Mesenchymal stem cell (in vitro differentiated cells and primary cell): ENCODE results near the gene BRD3. TPM values are rescaled to one million over a fixed set of nuclear protein-coding genes. Genes with fewer than 3 reads are reported as not detected.

Experiments used
- DNase-seq: peaks from one replicate; pipeline ENCODE4 v3.0.0-alpha.2; 2013
- H2AFZ ChIP-seq: one replicate; pipeline ENCODE4 v1.6.1; 2013; ENCODE audit warnings: low read depth, mild to moderate bottlenecking, control low read depth, inconsistent platforms, low read length, moderate library complexity
- H2AK5ac ChIP-seq: 2 replicates; pipeline ENCODE4 v1.6.1; 2013; ENCODE audit warnings: low read length, moderate library complexity, mild to moderate bottlenecking, inconsistent platforms; ENCODE audit not compliant: severe bottlenecking
- H2BK120ac ChIP-seq: one replicate; pipeline ENCODE4 v1.6.1; 2013; ENCODE audit warnings: low read depth, mild to moderate bottlenecking, inconsistent platforms, low read length, moderate library complexity
- H2BK12ac ChIP-seq, 2 experiments: one replicate each; pipeline ENCODE4 v1.6.1; 2013; ENCODE audit warnings: inconsistent platforms in 2 of 2, low read length in 2 of 2, mild to moderate bottlenecking in 2 of 2, moderate library complexity in 2 of 2, control low read depth in 1 of 2
- H2BK15ac ChIP-seq: one replicate; pipeline ENCODE4 v1.6.1; 2013; ENCODE audit warnings: mild to moderate bottlenecking, low read depth, inconsistent platforms; ENCODE audit not compliant: poor library complexity, severe bottlenecking
- H2BK5ac ChIP-seq: 2 replicates; pipeline ENCODE4 v1.6.1; 2013; ENCODE audit warnings: low read depth, mild to moderate bottlenecking, low read length, control low read depth, inconsistent platforms; ENCODE audit not compliant: poor library complexity, severe bottlenecking
- H3K14ac ChIP-seq, 2 experiments: one replicate each; pipeline ENCODE4 v1.6.1; 2013; ENCODE audit warnings: inconsistent platforms in 2 of 2, low read length in 2 of 2, control low read depth in 1 of 2, mild to moderate bottlenecking in 1 of 2, moderate library complexity in 1 of 2
- H3K18ac ChIP-seq, 2 experiments: one replicate each; pipeline ENCODE4 v1.6.1; 2013; ENCODE audit warnings: inconsistent platforms in 2 of 2, low read length in 2 of 2, control low read depth in 1 of 2, low read depth in 1 of 2, mild to moderate bottlenecking in 1 of 2
- H3K23ac ChIP-seq, 2 experiments: one replicate each; pipeline ENCODE4 v1.6.1; 2013; ENCODE audit warnings: inconsistent platforms in 2 of 2, low read length in 2 of 2, mild to moderate bottlenecking in 2 of 2, moderate library complexity in 2 of 2, control low read depth in 1 of 2
- H3K27ac ChIP-seq: 2 replicates; pipeline ENCODE4 v1.5.1; 2013; ENCODE audit warnings: mild to moderate bottlenecking, moderate library complexity, low read length, control low read depth, inconsistent platforms; ENCODE audit not compliant: poor library complexity, severe bottlenecking
- H3K27me3 ChIP-seq, 2 experiments: 2 replicates each; pipeline versions ENCODE4 v1.6.1 to v1.7.0; 2013; ENCODE audit warnings: low read length in 2 of 2, mild to moderate bottlenecking in 2 of 2, moderate library complexity in 2 of 2, control low read depth in 1 of 2, inconsistent platforms in 1 of 2; ENCODE audit not compliant: control insufficient read depth in 1 of 2, insufficient read depth in 1 of 2
- H3K36me3 ChIP-seq, 2 experiments: 2 replicates each; pipeline versions ENCODE4 v1.6.1 to v1.7.0; 2013; ENCODE audit warnings: low read length in 2 of 2, control low read depth in 1 of 2, inconsistent platforms in 1 of 2, low read depth in 1 of 2, mild to moderate bottlenecking in 1 of 2; ENCODE audit not compliant: insufficient read depth in 2 of 2, control insufficient read depth in 1 of 2
- H3K4ac ChIP-seq, 2 experiments: one replicate each; pipeline ENCODE4 v1.6.1; 2013; ENCODE audit warnings: inconsistent platforms in 2 of 2, low read length in 2 of 2, mild to moderate bottlenecking in 2 of 2, moderate library complexity in 2 of 2, control low read depth in 1 of 2, low read depth in 1 of 2
- H3K4me1 ChIP-seq: 2 replicates; pipeline ENCODE4 v1.6.1; 2013; ENCODE audit warnings: low read depth, low read length, control low read depth; ENCODE audit not compliant: control insufficient read depth, insufficient read depth
- H3K4me2 ChIP-seq: 2 replicates; pipeline ENCODE4 v1.6.1; 2013; ENCODE audit warnings: low read length, mild to moderate bottlenecking, inconsistent platforms; ENCODE audit not compliant: poor library complexity, severe bottlenecking
- H3K4me3 ChIP-seq, 2 experiments: 2 replicates each; pipeline versions ENCODE4 v1.5.1 to v1.7.0; 2013; ENCODE audit warnings: low read length in 2 of 2, mild to moderate bottlenecking in 2 of 2, control low read depth in 1 of 2, low read depth in 1 of 2; ENCODE audit not compliant: insufficient read depth in 1 of 2
- H3K79me1 ChIP-seq: replicated peaks from 2 replicates; pipeline ENCODE4 v1.6.1; 2013; ENCODE audit warnings: mild to moderate bottlenecking, control low read depth, low read length, inconsistent platforms; ENCODE audit not compliant: poor library complexity, severe bottlenecking
- H3K9ac ChIP-seq: 2 replicates; pipeline ENCODE4 v1.7.0; 2013; ENCODE audit warnings: mild to moderate bottlenecking, low read length, moderate library complexity
- H3K9me3 ChIP-seq: 2 replicates; pipeline ENCODE4 v1.7.0; 2013; ENCODE audit warnings: mild to moderate bottlenecking, low read length; ENCODE audit not compliant: control insufficient read depth
- H4K8ac ChIP-seq: one replicate; pipeline ENCODE4 v1.6.1; 2013; ENCODE audit warnings: inconsistent platforms, mild to moderate bottlenecking, low read length, moderate library complexity
- H4K91ac ChIP-seq: one replicate; pipeline ENCODE4 v1.6.1; 2013; ENCODE audit warnings: mild to moderate bottlenecking, low read length, inconsistent platforms
- WGBS: methylation state at CpG from one replicate; pipeline ENCODE4 v1.1.7; 2013; ENCODE audit warnings: mixed read lengths; 5-methylcytosine and 5-hydroxymethylcytosine counted together
- polyA plus RNA-seq, 2 experiments: library from polyadenylated mRNA; stranded (reverse); fragments of 200-250 nt; gene quantifications; one replicate each; pipeline ENCODE4 v1.2.3, GENCODE V29; 2013

BRD3 gene
- 15.9 TPM for polyA plus RNA-seq (2013, experiment 1 of 2)
- polyA plus RNA-seq (2013, experiment 2 of 2) = 15.0 TPM

DNA sequence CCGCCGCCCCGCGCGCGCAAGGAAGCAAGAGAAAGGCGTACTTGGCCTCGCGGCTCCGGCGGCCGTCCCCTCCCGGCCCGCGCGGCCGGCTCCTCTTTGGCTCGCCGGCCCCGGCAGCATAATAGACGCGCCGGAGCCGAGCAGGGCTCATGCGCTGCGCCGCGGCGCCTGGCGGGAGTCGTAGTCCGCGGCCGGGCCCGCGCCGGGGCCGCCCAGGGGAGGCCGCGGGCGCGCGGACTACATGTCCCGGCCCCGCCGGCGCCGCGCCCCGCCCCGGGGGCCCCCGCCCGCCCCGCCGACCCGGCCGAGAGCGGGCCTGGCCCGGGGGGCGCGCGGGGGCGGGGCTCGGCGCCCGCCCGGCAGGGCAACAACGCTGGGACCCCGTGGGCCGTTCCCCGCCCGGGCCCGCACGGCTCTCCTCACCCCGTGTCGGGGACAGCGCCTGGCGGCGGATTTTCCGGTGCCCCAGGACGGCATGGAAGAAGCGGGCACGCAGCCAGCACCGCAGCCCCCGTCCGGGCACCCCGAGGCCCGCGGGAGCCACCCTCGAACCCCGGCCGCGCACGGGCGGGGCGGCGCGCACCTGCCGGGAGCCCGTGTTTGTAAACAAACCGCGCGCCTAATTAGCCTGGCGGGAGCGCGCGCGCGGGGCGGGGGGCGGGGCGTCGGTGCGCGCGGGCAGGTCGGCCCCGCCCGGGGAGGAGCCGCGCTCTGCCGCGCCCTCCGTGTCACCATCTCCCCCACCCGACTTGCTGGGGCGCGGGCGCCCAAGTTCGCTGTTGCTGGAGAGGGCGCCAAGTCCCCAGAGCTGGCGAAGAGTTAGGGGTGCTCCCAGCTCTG, at the start of gene BRD3:
Gene BRD3, minus strand, starts transcription at position 123 of the 840 bp plus-strand sequence. CDS start 14,549 bp downstream, outside the sequence.
- peak within 1 kb of the TSS; percentile 90 to 92 for H3K4me3 ChIP-seq
- H4K91ac ChIP-seq = no peak within 1 kb of the TSS
- peak; percentile 87 for DNase-seq
- peak within 1 kb of the TSS; percentile 40 to 70 for H3K18ac ChIP-seq
- H2BK5ac ChIP-seq = peak within 1 kb of the TSS; percentile 85
- peaks cover 1% of the 10 kb centered on the region for H3K79me1 ChIP-seq
- H2BK120ac ChIP-seq = peak within 1 kb of the TSS; percentile 71
- H2BK15ac ChIP-seq = peak within 1 kb of the TSS; percentile 36
- H3K14ac ChIP-seq = peak within 1 kb of the TSS; percentile 80 to 82
- peak within 1 kb of the TSS; percentile 30 to 87 for H3K23ac ChIP-seq
- peak within 1 kb of the TSS; percentile 51 for H4K8ac ChIP-seq
- peaks cover 0 to 17% of the 10 kb centered on the region in 2 experiments for H3K36me3 ChIP-seq
- H3K27me3 ChIP-seq = peaks cover 30 to 34% of the 10 kb centered on the region in 2 experiments
- no peak within 1 kb of the TSS for H2AK5ac ChIP-seq
- peak within 1 kb of the TSS; percentile 93 for H3K9ac ChIP-seq
- H3K4ac ChIP-seq = peak within 1 kb of the TSS; percentile 47 to 95
- H3K9me3 ChIP-seq = peaks cover 3% of the 10 kb centered on the region
- H3K27ac ChIP-seq = no peak within 1 kb of the TSS
- H3K4me2 ChIP-seq = peak within 1 kb of the TSS; percentile 93
- WGBS = under 1% methylated on average over 49 of the region's 131 CpGs
- peaks cover 18% of the 10 kb centered on the region for H3K4me1 ChIP-seq
- peak within 1 kb of the TSS; percentile 96 for H2AFZ ChIP-seq
- peak within 1 kb of the TSS in 1 of 2 experiments; percentile 75 for H2BK12ac ChIP-seq

DNA sequence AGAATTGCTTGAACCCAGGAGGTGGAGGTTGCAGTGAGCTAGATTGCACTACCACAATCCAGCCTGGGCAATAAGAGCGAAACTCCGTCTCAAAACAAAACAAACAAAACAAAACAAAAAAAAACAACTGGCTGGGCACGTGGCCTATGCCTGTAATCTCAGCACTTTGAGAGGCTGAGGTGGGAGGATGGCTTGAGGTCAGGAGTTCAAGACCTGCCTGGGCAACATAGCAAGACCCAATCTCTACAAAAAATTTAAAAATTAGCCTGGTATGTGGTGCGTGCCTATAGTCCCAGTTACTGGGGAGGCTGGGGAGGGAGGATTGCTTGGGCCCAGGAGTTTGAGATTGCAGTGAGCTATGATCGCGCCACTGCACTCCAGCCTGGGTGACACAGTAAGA, 44.7 kb upstream of the BRD3 start:
- Histone ChIP-seq H2BK5ac (no peak overlapping the region), H3K4me3 (no peak overlapping the region), H3K14ac (no peak overlapping the region), H3K36me3 (no peaks in the 10 kb centered on the region), H3K4me2 (no peak overlapping the region), H3K9me3 (no peaks in the 10 kb centered on the region), H3K79me1 (no peaks in the 10 kb centered on the region), H3K27me3 (no peaks in the 10 kb centered on the region), H3K9ac (no peak overlapping the region), H3K27ac (no peak overlapping the region), H3K23ac (no peak overlapping the region), H2BK15ac (no peak overlapping the region), H4K91ac (no peak overlapping the region), H3K4me1 (no peaks in the 10 kb centered on the region), H2BK12ac (no peak overlapping the region), H2AFZ (no peak overlapping the region), H3K18ac (no peak overlapping the region), H3K4ac (no peak overlapping the region), H2AK5ac (no peak overlapping the region), H2BK120ac (no peak overlapping the region), H4K8ac (no peak overlapping the region)
- WGBS = no CpG with 5 or more reads among the region's 6 CpGs
- no peak for DNase-seq

GRCh38 chr9:134111064-134111463, 43.2 kb upstream of the BRD3 start:
- no peak overlapping the region for H3K27ac ChIP-seq
- no peaks in the 10 kb centered on the region for H3K79me1 ChIP-seq
- no peak for DNase-seq
- H2BK5ac ChIP-seq = no peak overlapping the region
- no peak overlapping the region for H3K4ac ChIP-seq
- no peaks in the 10 kb centered on the region for H3K9me3 ChIP-seq
- H3K23ac ChIP-seq = no peak overlapping the region
- no peaks in the 10 kb centered on the region for H3K4me1 ChIP-seq
- H2AK5ac ChIP-seq = no peak overlapping the region
- no peak overlapping the region for H2BK15ac ChIP-seq
- H3K9ac ChIP-seq = no peak overlapping the region
- no peak overlapping the region for H3K14ac ChIP-seq
- no peak overlapping the region for H3K18ac ChIP-seq
- H2AFZ ChIP-seq = no peak overlapping the region
- H2BK12ac ChIP-seq = no peak overlapping the region
- WGBS = 83% methylated on average over 9 of the region's 9 CpGs
- H2BK120ac ChIP-seq = no peak overlapping the region
- no peaks in the 10 kb centered on the region for H3K36me3 ChIP-seq
- no peak overlapping the region for H4K8ac ChIP-seq
- no peak overlapping the region for H3K4me2 ChIP-seq
- no peak overlapping the region for H3K4me3 ChIP-seq
- no peak overlapping the region for H4K91ac ChIP-seq
- no peaks in the 10 kb centered on the region for H3K27me3 ChIP-seq

DNA sequence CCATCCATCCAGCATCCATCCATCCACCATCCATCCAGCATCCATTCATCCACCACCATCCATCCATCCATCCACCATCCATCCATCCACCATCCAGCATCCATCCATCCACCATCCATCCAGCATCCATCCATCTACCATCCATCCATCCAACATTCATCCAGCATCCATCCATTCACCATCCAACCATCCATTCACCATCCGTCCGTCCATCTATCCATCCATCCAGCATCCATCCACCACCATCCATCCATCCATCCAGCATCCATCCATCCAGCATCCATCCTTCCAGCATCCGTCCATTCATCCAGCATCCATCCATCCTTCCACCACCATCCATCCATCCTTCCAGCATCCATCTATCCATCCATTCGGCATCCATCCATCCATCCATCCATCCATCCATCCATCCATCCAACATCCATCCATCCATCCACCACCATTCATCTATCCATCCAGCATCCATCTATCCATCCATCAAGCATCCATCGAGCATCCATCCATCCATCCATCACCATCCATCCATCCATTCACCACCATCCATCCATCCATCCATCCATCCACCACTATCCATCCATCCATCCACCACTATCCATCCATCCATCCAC, 35.7 kb upstream of the BRD3 start:
- Histone ChIP-seq H3K4ac (no peak overlapping the region), H3K9ac (no peak overlapping the region), H2BK120ac (no peak overlapping the region), H3K4me3 (no peak overlapping the region), H3K14ac (peak overlapping the region in 1 of 2 experiments; percentile 21), H3K27me3 (peaks cover 13 to 35% of the 10 kb centered on the region in 2 experiments), H4K91ac (no peak overlapping the region), H3K4me1 (no peaks in the 10 kb centered on the region), H3K18ac (no peak overlapping the region), H2BK5ac (no peak overlapping the region), H3K23ac (no peak overlapping the region), H4K8ac (no peak overlapping the region), H2AFZ (no peak overlapping the region), H3K79me1 (no peaks in the 10 kb centered on the region), H2BK12ac (no peak overlapping the region), H3K27ac (no peak overlapping the region), H2AK5ac (no peak overlapping the region), H2BK15ac (no peak overlapping the region), H3K9me3 (peaks cover 6% of the 10 kb centered on the region), H3K36me3 (no peaks in the 10 kb centered on the region), H3K4me2 (no peak overlapping the region)
- WGBS = 70% methylated on average over 5 of the region's 5 CpGs
- DNase-seq = no peak
